H1 (cell line): ENCODE results near the gene RBM20. TPM values are rescaled to one million over a fixed set of nuclear protein-coding genes. Genes with fewer than 3 reads are reported as not detected.

Experiments
- ATF2 ChIP-seq: IDR thresholded peaks from 2 replicates; pipeline ENCODE4 v1.6.1; 2012; ENCODE audit warnings: low read length, inconsistent platforms
- CBX8 ChIP-seq: fragments of 300-800, 300-1000 bp; sonication (generic); IDR thresholded peaks from 2 replicates; pipeline ENCODE4 v1.7.1; 2016; ENCODE audit warnings: low read depth, low read length, borderline replicate concordance
- EZH2 ChIP-seq: fragments of 200-600 bp; sonication (generic); IDR thresholded peaks from 2 replicates; pipeline ENCODE4 v1.7.1; 2012; ENCODE audit warnings: low read depth, mild to moderate bottlenecking, moderate library complexity, low read length, inconsistent platforms; ENCODE audit not compliant: severe bottlenecking
- JUND ChIP-seq: IDR thresholded peaks from 2 replicates; pipeline ENCODE4 v1.6.1; 2011; ENCODE audit warnings: mild to moderate bottlenecking, improper control_type of control experiment, low read length
- MAX ChIP-seq: IDR thresholded peaks from 2 replicates; pipeline ENCODE4 v1.6.1; 2012; ENCODE audit warnings: inconsistent platforms
- PHF8 ChIP-seq: fragments of 200-600 bp; sonication (generic); conservative IDR thresholded peaks from 2 replicates; pipeline ENCODE4 v1.7.1; 2012; ENCODE audit warnings: low read depth, mild to moderate bottlenecking, inconsistent platforms, low read length, moderate library complexity
- RAD21 ChIP-seq, 2 experiments: IDR thresholded peaks in 1 of 2; conservative IDR thresholded peaks in 1 of 2; 2 replicates each; pipeline ENCODE4 v1.6.1; 2011; ENCODE audit warnings: low read depth in 2 of 2, low read length in 2 of 2, improper control_type of control experiment in 1 of 2, inconsistent platforms in 1 of 2, mild to moderate bottlenecking in 1 of 2, moderate library complexity in 1 of 2
- SAP30 ChIP-seq: fragments of 300-600 bp; sonication (generic); IDR thresholded peaks from 2 replicates; pipeline ENCODE4 v1.7.1; 2012; ENCODE audit warnings: low read length, moderate library complexity, mild to moderate bottlenecking, inconsistent platforms; ENCODE audit not compliant: insufficient read depth, insufficient replicate concordance
- SIRT6 ChIP-seq: IDR thresholded peaks from one replicate; pipeline ENCODE4 v1.7.1; 2012; ENCODE audit warnings: low read length, inconsistent platforms
- TAF1 ChIP-seq: IDR thresholded peaks from 2 replicates; pipeline ENCODE4 v1.6.1; 2011; ENCODE audit warnings: mild to moderate bottlenecking, low read depth, low read length
- polyA plus RNA-seq, 7 experiments: library from polyadenylated mRNA; depleted of rRNA in 3 of 7; stranded (reverse) in 5 of 7; unstranded in 2 of 7; fragments of >200 nt in 5 of 7; fragments of 200-250 nt in 2 of 7; gene quantifications; 1 replicate in 5 of 7; 2 replicates in 1 of 7; 4 replicates in 1 of 7; pipeline versions ENCODE4 v1.2.1 to v1.2.3, GENCODE V29; 2011 to 2013; ENCODE audit warnings: missing spikeins in 2 of 7, mixed read lengths in 2 of 7
- total RNA-seq: library from RNA; stranded (reverse); fragmentation: NEBNext Ultra II Directional; extraction: Animal tissue kit (Norgen Biotek cat#: 25700); gene quantifications from 2 replicates; pipeline ENCODE4 v1.2.1, GENCODE V29; 2021

The RBM20 gene
- total and polyA plus RNA-seq, 2 of the 8 experiments (the other 6 are each of a cell fraction or from before 2014, with no cell fraction given) = 0.05 to 0.63 TPM

GRCh38 chr10:110616493-110617033 lies 27.6 kb upstream of the RBM20 start (continued):
- TF ChIP-seq EZH2 = no peak
- no peak for TF ChIP-seq PHF8
- TF ChIP-seq JUND = no peak
- no peak for TF ChIP-seq MAX
- TF ChIP-seq TAF1 = no peak
- TF ChIP-seq SIRT6 = no peak
- TF ChIP-seq SAP30 = no peak
- TF ChIP-seq ATF2 = no peak
- TF ChIP-seq CBX8 = no peak
- no peak for TF ChIP-seq RAD21 (IDR thresholded peaks at IDR 0.05 in 1 of 2, conservative IDR thresholded peaks at IDR 0.05 in 1 of 2; ENCODE audit: low read depth in 2 of 2, low read length in 2 of 2)
- TF ChIP-seq, all 59 proteins: peak for 0
